ENCODE results near the gene ZBTB7C. TPM values are rescaled to one million over a fixed set of nuclear protein-coding genes. Genes with fewer than 3 reads are reported as not detected.

Gene ZBTB7C
- total RNA-seq, 1 donor from 2014 or later: 0.61 TPM

DNA sequence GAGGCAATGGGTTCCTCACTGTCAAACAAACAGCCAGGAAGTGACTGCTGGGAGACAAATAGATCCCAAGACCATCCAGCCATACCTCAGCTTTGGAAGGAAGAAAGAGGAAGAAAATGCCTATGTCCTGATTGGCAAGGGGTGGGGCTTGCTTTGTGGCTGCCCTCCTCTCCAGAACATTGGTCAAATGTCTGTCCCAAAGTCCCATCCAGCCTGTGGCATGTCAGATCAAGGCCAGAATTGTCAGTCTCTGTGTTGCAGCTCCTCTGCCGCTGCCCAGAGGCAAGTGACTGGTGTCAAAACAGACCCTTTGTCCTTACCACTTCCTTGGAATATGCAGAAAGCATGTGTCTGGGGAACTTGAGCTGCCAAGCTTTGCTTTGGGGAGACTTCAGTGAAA lies 415.8 kb downstream of the ZBTB7C start:
- peaks cover 54% of the 10 kb centered on the region for H3K27me3 Mint-ChIP-seq (ENCODE audit: low read depth)
- TF ChIP-seq, protein P1, sequence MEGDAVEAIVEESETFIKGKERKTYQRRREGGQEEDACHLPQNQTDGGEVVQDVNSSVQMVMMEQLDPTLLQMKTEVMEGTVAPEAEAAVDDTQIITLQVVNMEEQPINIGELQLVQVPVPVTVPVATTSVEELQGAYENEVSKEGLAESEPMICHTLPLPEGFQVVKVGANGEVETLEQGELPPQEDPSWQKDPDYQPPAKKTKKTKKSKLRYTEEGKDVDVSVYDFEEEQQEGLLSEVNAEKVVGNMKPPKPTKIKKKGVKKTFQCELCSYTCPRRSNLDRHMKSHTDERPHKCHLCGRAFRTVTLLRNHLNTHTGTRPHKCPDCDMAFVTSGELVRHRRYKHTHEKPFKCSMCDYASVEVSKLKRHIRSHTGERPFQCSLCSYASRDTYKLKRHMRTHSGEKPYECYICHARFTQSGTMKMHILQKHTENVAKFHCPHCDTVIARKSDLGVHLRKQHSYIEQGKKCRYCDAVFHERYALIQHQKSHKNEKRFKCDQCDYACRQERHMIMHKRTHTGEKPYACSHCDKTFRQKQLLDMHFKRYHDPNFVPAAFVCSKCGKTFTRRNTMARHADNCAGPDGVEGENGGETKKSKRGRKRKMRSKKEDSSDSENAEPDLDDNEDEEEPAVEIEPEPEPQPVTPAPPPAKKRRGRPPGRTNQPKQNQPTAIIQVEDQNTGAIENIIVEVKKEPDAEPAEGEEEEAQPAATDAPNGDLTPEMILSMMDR (conservative IDR thresholded peaks at IDR 0.05): no peak
- peaks cover 33% of the 10 kb centered on the region for H3K4me1 Mint-ChIP-seq
- peaks cover 9% of the 10 kb centered on the region for H3K9me3 Mint-ChIP-seq
- H3K36me3 Mint-ChIP-seq (ENCODE audit: low read depth): peaks cover 3% of the 10 kb centered on the region
- DNase-seq (ENCODE audit: low read depth, low spot score): no peak
- peak overlapping the region; percentile 63 for H3K27ac Mint-ChIP-seq (ENCODE audit: unreplicated experiment)
- no peak overlapping the region for H3K4me3 Mint-ChIP-seq

DNA sequence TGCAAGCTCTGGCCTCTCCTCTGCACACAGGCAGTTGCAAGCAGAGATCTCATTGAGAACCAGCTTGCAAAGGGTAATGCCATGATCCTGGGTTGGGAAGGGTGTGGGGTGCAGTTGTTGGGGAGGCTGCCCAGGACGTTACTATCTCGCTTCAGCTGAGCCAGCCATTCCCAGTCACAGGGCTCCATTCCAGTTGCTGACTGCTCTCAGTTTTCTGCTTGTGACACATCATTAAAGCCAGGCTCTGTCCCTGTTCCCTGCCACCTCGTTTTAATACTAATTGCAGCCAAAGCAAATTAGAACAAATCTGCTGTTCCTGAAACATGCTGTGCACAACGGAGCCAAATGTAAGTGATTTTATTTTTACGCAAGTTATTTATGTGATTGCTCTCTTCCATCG lies 416.2 kb downstream of the ZBTB7C start:
- peaks cover 9% of the 10 kb centered on the region for H3K9me3 Mint-ChIP-seq
- H3K27me3 Mint-ChIP-seq (ENCODE audit: low read depth): peaks cover 55% of the 10 kb centered on the region
- H3K4me3 Mint-ChIP-seq: no peak overlapping the region
- TF ChIP-seq, protein P1 (conservative IDR thresholded peaks at IDR 0.05): no peak
- no peak for DNase-seq (ENCODE audit: low read depth, low spot score)
- H3K36me3 Mint-ChIP-seq (ENCODE audit: low read depth): peaks cover 3% of the 10 kb centered on the region
- peaks cover 33% of the 10 kb centered on the region for H3K4me1 Mint-ChIP-seq
- no peak overlapping the region for H3K27ac Mint-ChIP-seq (ENCODE audit: unreplicated experiment)

DNA sequence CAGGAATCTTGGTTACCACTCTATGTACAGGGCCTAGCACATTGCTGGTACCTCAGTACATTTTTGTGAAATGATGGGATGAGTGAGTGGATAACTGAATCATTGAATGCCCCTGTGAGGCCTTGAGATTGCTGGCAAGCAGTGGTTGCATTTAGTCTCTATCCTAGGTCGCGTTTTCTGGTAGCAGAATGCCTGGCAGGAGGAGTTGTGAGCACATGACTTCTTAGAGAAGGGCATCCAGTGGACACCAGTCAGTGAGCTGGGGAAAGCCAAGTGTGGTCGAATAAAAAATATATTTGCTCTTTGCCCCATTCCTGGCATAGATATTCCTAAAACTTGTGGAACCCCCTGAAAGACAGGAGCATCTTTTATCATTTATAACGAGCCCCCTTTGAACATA lies 416.9 kb downstream of the ZBTB7C start:
- Mint-ChIP-seq H3K4me1 (peaks cover 33% of the 10 kb centered on the region), H3K36me3 (ENCODE audit: low read depth) (no peaks in the 10 kb centered on the region), H3K27me3 (ENCODE audit: low read depth) (peaks cover 54% of the 10 kb centered on the region), H3K9me3 (peaks cover 6% of the 10 kb centered on the region), H3K4me3 (no peak overlapping the region), H3K27ac (ENCODE audit: unreplicated experiment) (no peak overlapping the region)
- DNase-seq (ENCODE audit: low read depth, low spot score): no peak
- TF ChIP-seq, protein P1 (conservative IDR thresholded peaks at IDR 0.05): no peak

DNA sequence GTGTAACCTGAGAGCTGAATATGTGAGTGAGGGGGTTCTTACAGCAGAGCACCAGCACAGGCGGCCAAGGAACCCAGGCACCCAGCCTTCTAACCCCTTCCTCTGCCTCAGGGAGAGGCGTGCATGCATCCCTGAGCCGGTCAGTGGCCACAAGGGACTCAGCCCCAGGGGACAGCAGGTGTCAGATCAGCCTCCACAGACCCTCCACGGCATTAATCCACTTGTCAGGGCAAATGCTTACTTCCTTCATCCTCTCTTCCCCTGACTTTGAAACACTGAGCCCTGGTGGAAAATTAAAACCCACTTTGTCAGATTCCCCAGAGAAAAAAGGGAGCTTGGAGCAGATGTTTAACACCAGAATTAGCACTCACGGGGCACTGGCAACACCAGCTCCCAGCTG lies 418.2 kb downstream of the ZBTB7C start:
- TF ChIP-seq, protein P1 (conservative IDR thresholded peaks at IDR 0.05): no peak
- Mint-ChIP-seq H3K36me3 (ENCODE audit: low read depth) (no peaks in the 10 kb centered on the region), H3K27me3 (ENCODE audit: low read depth) (peaks cover 50% of the 10 kb centered on the region), H3K4me1 (peaks cover 30% of the 10 kb centered on the region), H3K9me3 (no peaks in the 10 kb centered on the region), H3K4me3 (no peak overlapping the region), H3K27ac (ENCODE audit: unreplicated experiment) (no peak overlapping the region)
- no peak for DNase-seq (ENCODE audit: low read depth, low spot score)

DNA sequence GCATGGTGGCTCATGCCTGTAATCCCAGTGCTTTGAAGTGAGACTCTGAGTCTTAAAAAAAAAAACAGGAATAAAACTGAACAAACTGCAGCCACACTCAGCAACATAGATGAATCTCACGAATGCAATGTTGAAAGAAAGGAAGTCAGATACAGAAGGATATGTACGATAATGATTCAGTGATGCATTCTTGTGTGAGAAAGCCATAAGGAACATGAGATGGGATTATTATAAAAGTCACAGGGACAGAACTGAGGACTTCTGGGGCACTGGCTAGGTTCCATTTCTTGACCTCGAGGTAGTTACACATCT lies 421.8 kb downstream of the ZBTB7C start:
- Mint-ChIP-seq H3K4me3 (no peak overlapping the region), H3K9me3 (no peaks in the 10 kb centered on the region), H3K27ac (ENCODE audit: unreplicated experiment) (no peak overlapping the region), H3K4me1 (peaks cover 3% of the 10 kb centered on the region), H3K27me3 (ENCODE audit: low read depth) (peaks cover 30% of the 10 kb centered on the region), H3K36me3 (ENCODE audit: low read depth) (no peaks in the 10 kb centered on the region)
- TF ChIP-seq, protein P1 (conservative IDR thresholded peaks at IDR 0.05): no peak
- no peak for DNase-seq (ENCODE audit: low read depth, low spot score)

All from neural crest cell (in vitro differentiated cells).